ENCODE data around the gene PTPRD.

DNA sequence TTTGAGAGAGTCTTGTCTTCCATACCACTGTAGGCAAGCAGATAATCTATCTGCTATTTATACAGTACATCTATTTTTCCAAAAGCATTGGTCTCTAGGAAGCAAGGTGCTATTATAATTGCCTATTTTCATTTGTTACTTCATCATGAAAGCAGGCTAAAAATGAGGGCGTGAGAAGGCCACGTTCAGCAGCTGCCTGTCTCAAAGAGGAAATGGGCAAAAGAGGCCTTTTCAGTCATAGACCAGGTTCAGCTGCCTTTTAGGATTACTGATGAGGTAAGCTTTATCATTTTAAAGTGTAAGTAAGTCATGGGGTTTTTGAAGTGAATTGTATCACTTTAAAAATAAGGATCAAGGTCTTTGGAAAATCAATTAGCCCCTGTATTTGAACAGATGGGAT lies 1722.1 kb downstream of the PTPRD start:
- TF ChIP-seq, protein P1, sequence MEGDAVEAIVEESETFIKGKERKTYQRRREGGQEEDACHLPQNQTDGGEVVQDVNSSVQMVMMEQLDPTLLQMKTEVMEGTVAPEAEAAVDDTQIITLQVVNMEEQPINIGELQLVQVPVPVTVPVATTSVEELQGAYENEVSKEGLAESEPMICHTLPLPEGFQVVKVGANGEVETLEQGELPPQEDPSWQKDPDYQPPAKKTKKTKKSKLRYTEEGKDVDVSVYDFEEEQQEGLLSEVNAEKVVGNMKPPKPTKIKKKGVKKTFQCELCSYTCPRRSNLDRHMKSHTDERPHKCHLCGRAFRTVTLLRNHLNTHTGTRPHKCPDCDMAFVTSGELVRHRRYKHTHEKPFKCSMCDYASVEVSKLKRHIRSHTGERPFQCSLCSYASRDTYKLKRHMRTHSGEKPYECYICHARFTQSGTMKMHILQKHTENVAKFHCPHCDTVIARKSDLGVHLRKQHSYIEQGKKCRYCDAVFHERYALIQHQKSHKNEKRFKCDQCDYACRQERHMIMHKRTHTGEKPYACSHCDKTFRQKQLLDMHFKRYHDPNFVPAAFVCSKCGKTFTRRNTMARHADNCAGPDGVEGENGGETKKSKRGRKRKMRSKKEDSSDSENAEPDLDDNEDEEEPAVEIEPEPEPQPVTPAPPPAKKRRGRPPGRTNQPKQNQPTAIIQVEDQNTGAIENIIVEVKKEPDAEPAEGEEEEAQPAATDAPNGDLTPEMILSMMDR (IDR thresholded peaks at IDR 0.05 in 4 of 5, conservative IDR thresholded peaks at IDR 0.05 in 1 of 5): no peak
- TF ChIP-seq POLR2A (IDR thresholded peaks at IDR 0.05): no peak
